ENCODE results near the gene COQ4. TPM values are rescaled to one million over a fixed set of nuclear protein-coding genes. Genes with fewer than 3 reads are reported as not detected.
"Not testable (repeated sequence)": the region's sequence is repeated elsewhere in the genome, so short reads cannot be mapped to it uniquely, and the experiment has no call there.

Gene COQ4
- total RNA-seq, 1 donor from 2014 or later, result 31.4 TPM

- H3K27me3 Mint-ChIP-seq (ENCODE audit: low read depth, unreplicated experiment), result no peaks in the 10 kb centered on the region
- H3K9ac ChIP-seq (ENCODE audit: low read length), result peak overlapping the region; percentile 95
- peak overlapping the region; percentile 99 for H3K4me3 Mint-ChIP-seq (ENCODE audit: unreplicated experiment)
- H3K4me1 Mint-ChIP-seq (ENCODE audit: low read depth, unreplicated experiment), result peaks cover 18% of the 10 kb centered on the region
- H3K4me2 ChIP-seq (ENCODE audit: low read length), result peak overlapping the region; percentile 99
- no peaks in the 10 kb centered on the region for H3K27me3 ChIP-seq (ENCODE audit: insufficient read depth, low read length)
- peak overlapping the region; percentile 92 for H3K4me3 ChIP-seq (ENCODE audit: insufficient read depth, low read depth, low read length)
- peak overlapping the region; percentile 97 for H3K27ac Mint-ChIP-seq (ENCODE audit: unreplicated experiment)
- H3K36me3 Mint-ChIP-seq (ENCODE audit: low read depth, unreplicated experiment), result peaks cover 6% of the 10 kb centered on the region
- peaks cover 27% of the 10 kb centered on the region for H4K20me1 ChIP-seq (ENCODE audit: insufficient read depth, low read length)
- peak; percentile 36 for DNase-seq (ENCODE audit: low read depth)
- H3K36me3 ChIP-seq (ENCODE audit: insufficient read depth, low read length), result peaks cover 15% of the 10 kb centered on the region
- no peaks in the 10 kb centered on the region for H3K9me3 ChIP-seq (ENCODE audit: insufficient read depth, low read depth, low read length)
- H3K27ac ChIP-seq (ENCODE audit: low read depth, low read length), result peak overlapping the region; percentile 78
- peaks cover 52% of the 10 kb centered on the region for H3K79me2 ChIP-seq (ENCODE audit: insufficient read depth, low read length)
- FAIRE-seq, result no peak
- H2AFZ ChIP-seq (ENCODE audit: low read depth, low read length), result peak overlapping the region; percentile 79
- H3K4me1 ChIP-seq (ENCODE audit: insufficient read depth, low read length), result peaks cover 15% of the 10 kb centered on the region
- no peaks in the 10 kb centered on the region for H3K9me3 Mint-ChIP-seq (ENCODE audit: unreplicated experiment)
- TF ChIP-seq CTCF (IDR thresholded peaks at IDR 0.05; ENCODE audit: insufficient read depth, low read depth, low read length) (no peak), EZH2 (IDR thresholded peaks at IDR 0.05; ENCODE audit: insufficient read depth, low read length) (no peak)
Measured at GRCh38 chr9:128276574-128277270, 45.9 kb upstream of the COQ4 start.

GRCh38 chr9:128279088-128280073, 43.3 kb upstream of the COQ4 start:
- not testable (repeated sequence) for H3K27me3 ChIP-seq (ENCODE audit: insufficient read depth, low read length); DNase-seq (ENCODE audit: low read depth); H3K36me3 ChIP-seq (ENCODE audit: insufficient read depth, low read length); H3K9me3 ChIP-seq (ENCODE audit: insufficient read depth, low read depth, low read length); H3K27me3 Mint-ChIP-seq (ENCODE audit: low read depth, unreplicated experiment); H4K20me1 ChIP-seq (ENCODE audit: insufficient read depth, low read length); H3K36me3 Mint-ChIP-seq (ENCODE audit: low read depth, unreplicated experiment); H3K27ac ChIP-seq (ENCODE audit: low read depth, low read length); H2AFZ ChIP-seq (ENCODE audit: low read depth, low read length); FAIRE-seq; H3K9me3 Mint-ChIP-seq (ENCODE audit: unreplicated experiment); H3K4me3 ChIP-seq (ENCODE audit: insufficient read depth, low read depth, low read length); H3K9ac ChIP-seq (ENCODE audit: low read length)
- peaks cover 14% of the 10 kb centered on the region for H3K4me1 ChIP-seq (ENCODE audit: insufficient read depth, low read length)
- H3K27ac Mint-ChIP-seq (ENCODE audit: unreplicated experiment), result peak overlapping the region; percentile 72
- H3K4me2 ChIP-seq (ENCODE audit: low read length), result peak overlapping the region; percentile 33
- peaks cover 30% of the 10 kb centered on the region for H3K79me2 ChIP-seq (ENCODE audit: insufficient read depth, low read length)
- H3K4me3 Mint-ChIP-seq (ENCODE audit: unreplicated experiment), result peak overlapping the region; percentile 54
- peaks cover 14% of the 10 kb centered on the region for H3K4me1 Mint-ChIP-seq (ENCODE audit: low read depth, unreplicated experiment)

- Histone ChIP-seq H3K36me3 (ENCODE audit: insufficient read depth, low read length) (no peaks in the 10 kb centered on the region), H3K9ac (ENCODE audit: low read length) (no peak overlapping the region), H3K4me1 (ENCODE audit: insufficient read depth, low read length) (peaks cover 10% of the 10 kb centered on the region), H3K79me2 (ENCODE audit: insufficient read depth, low read length) (peaks cover 22% of the 10 kb centered on the region), H3K27ac (ENCODE audit: low read depth, low read length) (no peak overlapping the region), H4K20me1 (ENCODE audit: insufficient read depth, low read length) (peaks cover 3% of the 10 kb centered on the region), H3K27me3 (ENCODE audit: insufficient read depth, low read length) (no peaks in the 10 kb centered on the region), H3K4me2 (ENCODE audit: low read length) (no peak overlapping the region), H3K4me3 (ENCODE audit: insufficient read depth, low read depth, low read length) (no peak overlapping the region), H3K9me3 (ENCODE audit: insufficient read depth, low read depth, low read length) (no peaks in the 10 kb centered on the region), H2AFZ (ENCODE audit: low read depth, low read length) (no peak overlapping the region)
- no peak overlapping the region for H3K27ac Mint-ChIP-seq (ENCODE audit: unreplicated experiment)
- H3K4me3 Mint-ChIP-seq (ENCODE audit: unreplicated experiment), result no peak overlapping the region
- no peak for DNase-seq (ENCODE audit: low read depth)
- peaks cover 4% of the 10 kb centered on the region for H3K36me3 Mint-ChIP-seq (ENCODE audit: low read depth, unreplicated experiment)
- no peaks in the 10 kb centered on the region for H3K9me3 Mint-ChIP-seq (ENCODE audit: unreplicated experiment)
- FAIRE-seq, result no peak
- no peak for TF ChIP-seq EZH2 (IDR thresholded peaks at IDR 0.05; ENCODE audit: insufficient read depth, low read length)
- TF ChIP-seq CTCF (IDR thresholded peaks at IDR 0.05; ENCODE audit: insufficient read depth, low read depth, low read length), result no peak
- no peaks in the 10 kb centered on the region for H3K27me3 Mint-ChIP-seq (ENCODE audit: low read depth, unreplicated experiment)
- H3K4me1 Mint-ChIP-seq (ENCODE audit: low read depth, unreplicated experiment), result peaks cover 14% of the 10 kb centered on the region
Measured at GRCh38 chr9:128280084-128280622, 42.5 kb upstream of the COQ4 start.
